Measurements from ENCODE around the gene CPO.

DNA sequence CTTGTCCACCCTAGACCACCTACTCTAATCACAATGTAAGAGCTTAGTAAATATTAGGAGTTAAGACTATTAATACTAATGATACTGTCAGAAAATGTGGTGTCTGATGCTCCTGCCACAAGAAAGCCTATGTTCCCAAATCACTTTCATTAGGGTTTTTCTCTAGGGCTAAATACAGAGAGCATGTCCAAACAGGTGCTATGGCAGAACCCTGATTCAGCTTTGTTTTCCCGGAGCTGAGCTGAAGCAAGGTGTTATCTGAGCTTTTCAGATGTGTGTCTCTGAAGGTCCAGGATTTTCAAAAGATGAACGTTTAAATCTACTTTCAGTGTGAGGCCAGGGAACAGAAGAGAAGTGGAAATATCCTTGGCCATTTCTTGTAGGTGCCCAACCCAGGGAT lies 40.6 kb downstream of the CPO start:
- TF ChIP-seq CTCF (conservative IDR thresholded peaks at IDR 0.05; ENCODE audit: low read length) (no peak), EZH2phosphoT487 (IDR thresholded peaks at IDR 0.05; ENCODE audit: borderline replicate concordance, low read depth, low read length) (no peak)
